Astrocyte of the hippocampus (primary cell): ENCODE results near the gene GPR17.

Experiments
- DNase-seq: peaks from one replicate; pipeline ENCODE4 v3.0.0; 2011; ENCODE audit warnings: low read depth, low spot score

The GPR17 gene

GRCh38 chr2:127670055-127670956 is 24.4 kb downstream of the GPR17 start:
- no peak for DNase-seq

- no peak for DNase-seq
Observed at GRCh38 chr2:127670957-127671290, 25.0 kb downstream of the GPR17 start.

GRCh38 chr2:127671557-127672302 is 25.8 kb downstream of the GPR17 start:
- no peak for DNase-seq

- no peak for DNase-seq
Observed at GRCh38 chr2:127672341-127673224, 26.6 kb downstream of the GPR17 start.

GRCh38 chr2:127673291-127674069 is 27.5 kb downstream of the GPR17 start:
- no peak for DNase-seq

- peak; percentile 46 for DNase-seq
Observed at GRCh38 chr2:127674241-127675209, 28.6 kb downstream of the GPR17 start.

GRCh38 chr2:127675331-127676261 is 29.6 kb downstream of the GPR17 start, which contains the start of gene LIMS2:
TSS of gene LIMS2 (minus strand) at chr2:127675530. CDS start at chr2:127675024, 506 bp downstream.
- DNase-seq, result peak; percentile 72

- no peak for DNase-seq
Observed at GRCh38 chr2:127676906-127677305, 31.0 kb downstream of the GPR17 start.

GRCh38 chr2:127678531-127678930 is 32.6 kb downstream of the GPR17 start:
- no peak for DNase-seq

- DNase-seq, result no peak
Observed at GRCh38 chr2:127678991-127679390, 33.0 kb downstream of the GPR17 start.

- DNase-seq, result no peak
Observed at GRCh38 chr2:127679680-127680361, 33.9 kb downstream of the GPR17 start.

- no peak for DNase-seq
Observed at GRCh38 chr2:127680706-127681287, 34.8 kb downstream of the GPR17 start.

GRCh38 chr2:127681288-127681804 is 35.4 kb downstream of the GPR17 start:
- DNase-seq, result peak; percentile 50

- DNase-seq, result no peak
Observed at GRCh38 chr2:127681976-127682857, 36.3 kb downstream of the GPR17 start.

- DNase-seq, result no peak
Observed at GRCh38 chr2:127683056-127683455, 37.1 kb downstream of the GPR17 start.

- no peak for DNase-seq
Observed at GRCh38 chr2:127683757-127684156, 37.8 kb downstream of the GPR17 start.
